ENCODE results near the gene OR2T11. TPM values are rescaled to one million over a fixed set of nuclear protein-coding genes. Genes with fewer than 3 reads are reported as not detected.
"Not testable (repeated sequence)": the region's sequence is repeated elsewhere in the genome, so short reads cannot be mapped to it uniquely, and the experiment has no call there.

Gene OR2T11
- total RNA-seq, 1 experiment from 2014 or later = not detected

- H3K27ac Mint-ChIP-seq; H3T11ph ChIP-seq (ENCODE audit: low read length); H3K23ac ChIP-seq (ENCODE audit: insufficient read length, low read depth, low read length); H4K20me1 ChIP-seq (ENCODE audit: control insufficient read depth, insufficient read depth, insufficient read length); H3K27ac ChIP-seq (ENCODE audit: insufficient read length, low read depth, low read length); H3K79me2 ChIP-seq (ENCODE audit: insufficient read depth, low read length); H3K79me1 ChIP-seq (ENCODE audit: insufficient read depth, low read depth, low read length, poor library complexity, severe bottlenecking); H3K56ac ChIP-seq (ENCODE audit: insufficient read length, low read depth, low read length); H3K4ac ChIP-seq (ENCODE audit: low read depth, low read length); H3K4me3 Mint-ChIP-seq; H3K4me2 ChIP-seq (ENCODE audit: insufficient read depth, insufficient read length, low read length); H3K23me2 ChIP-seq (ENCODE audit: insufficient read length, low read depth, low read length, poor library complexity, severe bottlenecking); H2BK5ac ChIP-seq (ENCODE audit: insufficient read length, low read length); H4K91ac ChIP-seq (ENCODE audit: insufficient read length, low read depth, low read length); H2BK120ac ChIP-seq (ENCODE audit: low read depth, low read length, poor library complexity, severe bottlenecking); H2AK5ac ChIP-seq (ENCODE audit: insufficient read length, low read length); H3K27me3 ChIP-seq (ENCODE audit: insufficient read depth, low read length); H3K4me1 Mint-ChIP-seq; H2BK15ac ChIP-seq (ENCODE audit: low read depth, low read length); H3K18ac ChIP-seq (ENCODE audit: insufficient read length, low read depth, low read length); H4K5ac ChIP-seq (ENCODE audit: insufficient read length, low read depth, low read length); H4K8ac ChIP-seq (replicated peaks; ENCODE audit: insufficient read length, low read depth, low read length); H2BK20ac ChIP-seq (ENCODE audit: low read depth, low read length, poor library complexity, severe bottlenecking); H3K9ac ChIP-seq (ENCODE audit: extremely low read depth, insufficient read length, low read length); H2BK12ac ChIP-seq (ENCODE audit: insufficient read length, low read depth, low read length); H3K4me1 ChIP-seq (ENCODE audit: insufficient read depth, low read length); H2AFZ ChIP-seq (ENCODE audit: low read length); H3K14ac ChIP-seq (ENCODE audit: insufficient read depth, low read length); DNase-seq; H3K27me3 Mint-ChIP-seq (ENCODE audit: low read depth): not testable (repeated sequence)
- peaks cover 48 to 52% of the 10 kb centered on the region in 2 experiments for H3K9me3 Mint-ChIP-seq
- peaks cover 3 to 17% (median 8%) of the 10 kb centered on the region in 3 experiments for H3K36me3 Mint-ChIP-seq (ENCODE audit: insufficient read depth in 1 of 3, low read depth in 3 of 3)
- H3K9me3 ChIP-seq (ENCODE audit: control insufficient read depth, low read depth, low read length) = peaks cover 14% of the 10 kb centered on the region
- no CpG with 5 or more reads among the region's 8 CpGs for WGBS (ENCODE audit: extremely low coverage, insufficient read length, low lambda C conversion rate)
Observed at GRCh38 chr1:248573856-248574255, 61.0 kb downstream of the OR2T11 start.

Other genes with a start within 250 kb of the OR2T11 start
- gene OR2T1, start 232.0 kb downstream of the OR2T11 start, total RNA-seq (2021) = not detected in 2 replicates
- gene OR2T2, start 189.5 kb downstream of the OR2T11 start, total RNA-seq (2021) = not detected in 2 replicates
- not detected in 2 replicates for gene OR2T3, start 161.7 kb downstream of the OR2T11 start, total RNA-seq (2021)
- not detected in 2 replicates for gene OR2T5, start 146.5 kb downstream of the OR2T11 start, total RNA-seq (2021)
- gene OR2G6, start 127.0 kb downstream of the OR2T11 start, total RNA-seq (2021) = not detected in 2 replicates
- not detected in 2 replicates for gene OR2T29, start 72.3 kb downstream of the OR2T11 start, total RNA-seq (2021)
- not detected in 2 replicates for gene OR2T34, start 60.3 kb downstream of the OR2T11 start, total RNA-seq (2021)
- gene OR2T10, start 37.4 kb downstream of the OR2T11 start, total RNA-seq (2021) = not detected in 2 replicates
- gene OR2T35, start 10.2 kb upstream of the OR2T11 start, total RNA-seq (2021) = not detected in 2 replicates
- not detected in 2 replicates for gene OR2T27, start 20.4 kb upstream of the OR2T11 start, total RNA-seq (2021)
- not detected in 2 replicates for gene OR14I1, start 67.7 kb upstream of the OR2T11 start, total RNA-seq (2021)
- not detected in 2 replicates for gene LYPD8, start 120.7 kb upstream of the OR2T11 start, total RNA-seq (2021)
- gene SH3BP5L, start 190.8 kb upstream of the OR2T11 start, total RNA-seq (2021) = 27.6 and 28.8 TPM in 2 replicates
- 28.5 and 29.4 TPM in 2 replicates for gene ZNF672, start 203.1 kb upstream of the OR2T11 start, total RNA-seq (2021)
- 40.0 and 40.1 TPM in 2 replicates for gene ZNF692, start 224.0 kb upstream of the OR2T11 start, total RNA-seq (2021)